Measurements from ENCODE around the gene ADGRG1.

DNA sequence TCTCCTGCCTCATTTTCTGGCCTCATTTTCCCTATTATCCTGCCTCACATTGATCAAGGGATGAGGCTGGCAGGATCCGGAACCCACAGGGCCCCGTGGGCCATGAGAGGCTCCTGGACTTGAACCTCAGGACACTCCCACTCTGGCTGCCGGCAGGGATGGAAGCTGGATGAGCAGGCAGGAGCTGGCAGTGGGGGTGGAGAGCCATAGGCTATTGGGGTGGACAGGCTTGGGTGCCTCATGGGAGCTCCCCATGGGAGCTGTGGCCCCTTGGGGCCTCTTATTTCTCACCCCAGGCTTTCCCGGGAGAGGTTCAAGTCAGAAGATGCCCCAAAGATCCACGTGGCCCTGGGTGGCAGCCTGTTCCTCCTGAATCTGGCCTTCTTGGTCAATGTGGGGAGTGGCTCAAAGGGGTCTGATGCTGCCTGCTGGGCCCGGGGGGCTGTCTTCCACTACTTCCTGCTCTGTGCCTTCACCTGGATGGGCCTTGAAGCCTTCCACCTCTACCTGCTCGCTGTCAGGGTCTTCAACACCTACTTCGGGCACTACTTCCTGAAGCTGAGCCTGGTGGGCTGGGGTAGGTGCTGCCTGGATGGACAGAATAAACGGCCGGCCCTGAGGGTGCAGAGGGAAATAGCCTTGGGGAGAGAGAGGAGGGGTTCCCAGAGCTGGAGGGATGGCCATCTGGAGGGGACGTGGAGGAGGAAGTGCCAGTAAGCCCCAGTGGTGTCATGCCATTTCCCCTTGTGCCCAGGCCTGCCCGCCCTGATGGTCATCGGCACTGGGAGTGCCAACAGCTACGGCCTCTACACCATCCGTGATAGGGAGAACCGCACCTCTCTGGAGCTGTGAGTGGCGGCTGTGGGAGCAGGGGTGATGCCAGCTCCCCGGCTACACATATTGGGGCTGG, 55.5 kb downstream of the ADGRG1 start:
- TF ChIP-seq, protein P1, sequence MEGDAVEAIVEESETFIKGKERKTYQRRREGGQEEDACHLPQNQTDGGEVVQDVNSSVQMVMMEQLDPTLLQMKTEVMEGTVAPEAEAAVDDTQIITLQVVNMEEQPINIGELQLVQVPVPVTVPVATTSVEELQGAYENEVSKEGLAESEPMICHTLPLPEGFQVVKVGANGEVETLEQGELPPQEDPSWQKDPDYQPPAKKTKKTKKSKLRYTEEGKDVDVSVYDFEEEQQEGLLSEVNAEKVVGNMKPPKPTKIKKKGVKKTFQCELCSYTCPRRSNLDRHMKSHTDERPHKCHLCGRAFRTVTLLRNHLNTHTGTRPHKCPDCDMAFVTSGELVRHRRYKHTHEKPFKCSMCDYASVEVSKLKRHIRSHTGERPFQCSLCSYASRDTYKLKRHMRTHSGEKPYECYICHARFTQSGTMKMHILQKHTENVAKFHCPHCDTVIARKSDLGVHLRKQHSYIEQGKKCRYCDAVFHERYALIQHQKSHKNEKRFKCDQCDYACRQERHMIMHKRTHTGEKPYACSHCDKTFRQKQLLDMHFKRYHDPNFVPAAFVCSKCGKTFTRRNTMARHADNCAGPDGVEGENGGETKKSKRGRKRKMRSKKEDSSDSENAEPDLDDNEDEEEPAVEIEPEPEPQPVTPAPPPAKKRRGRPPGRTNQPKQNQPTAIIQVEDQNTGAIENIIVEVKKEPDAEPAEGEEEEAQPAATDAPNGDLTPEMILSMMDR (IDR thresholded peaks at IDR 0.05; ENCODE audit: borderline replicate concordance, extremely low read depth, low read length, poor library complexity, severe bottlenecking): no peak
- no peak for TF ChIP-seq EZH2 (IDR thresholded peaks at IDR 0.05; ENCODE audit: borderline replicate concordance, low read depth, low read length, severe bottlenecking)

All from DND-41 (cell line).